ENCODE measurements around the gene TRIM3.
"Not testable (repeated sequence)": the region's sequence is repeated elsewhere in the genome, so short reads cannot be mapped to it uniquely, and the experiment has no call there.

The TRIM3 gene

DNA sequence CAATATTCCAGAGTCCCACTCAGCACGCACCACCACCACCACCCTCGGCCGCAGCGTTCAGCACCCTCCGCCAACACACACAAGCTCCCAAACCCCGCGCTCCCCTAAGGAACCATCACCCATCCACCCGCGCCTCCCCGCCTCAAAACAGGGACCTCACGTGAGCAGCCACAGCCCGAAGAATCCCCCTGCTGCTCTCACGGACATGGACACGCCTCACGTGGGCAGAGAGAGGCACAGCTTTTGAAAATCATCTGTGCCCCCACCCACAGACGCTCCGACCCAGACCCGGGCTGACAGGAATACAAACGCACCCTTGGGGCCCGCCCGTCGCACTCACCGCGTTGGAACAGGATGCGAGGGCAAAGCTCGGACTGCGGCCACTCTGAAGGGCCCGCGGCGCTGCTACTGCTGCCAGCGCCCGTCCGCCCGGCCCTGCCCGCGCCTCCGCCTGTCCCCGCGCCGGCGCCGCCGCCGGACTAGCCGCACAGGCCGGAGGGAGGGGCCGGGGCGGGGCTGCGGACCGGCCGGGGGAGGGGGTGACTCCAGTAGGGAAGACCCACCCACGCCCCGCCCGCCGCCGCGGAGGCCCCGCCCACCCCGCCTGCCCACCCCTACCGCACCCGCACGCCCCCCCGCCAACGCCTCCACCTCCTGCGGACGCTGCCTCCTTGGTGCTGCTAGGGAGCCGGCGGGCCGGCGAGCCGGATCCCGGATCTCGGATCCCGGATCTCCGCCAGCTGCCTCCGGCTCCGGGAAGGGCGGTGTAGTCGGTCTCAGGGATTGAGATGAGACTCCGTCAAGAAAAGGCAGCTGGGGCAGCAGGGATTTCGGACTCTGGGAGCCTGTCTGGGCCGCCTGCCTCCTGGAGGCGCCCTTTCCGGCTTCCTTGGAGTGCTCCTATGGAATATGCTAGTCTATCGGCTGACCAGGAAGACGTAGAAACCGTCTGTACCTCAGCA is at the start of gene TRIM3:
TRIM3 (minus strand) TSS at position 491 of the 962 bp plus-strand sequence. CDS start 8,246 bp downstream, outside the sequence.
- peak; percentile 89 for DNase-seq

DNA sequence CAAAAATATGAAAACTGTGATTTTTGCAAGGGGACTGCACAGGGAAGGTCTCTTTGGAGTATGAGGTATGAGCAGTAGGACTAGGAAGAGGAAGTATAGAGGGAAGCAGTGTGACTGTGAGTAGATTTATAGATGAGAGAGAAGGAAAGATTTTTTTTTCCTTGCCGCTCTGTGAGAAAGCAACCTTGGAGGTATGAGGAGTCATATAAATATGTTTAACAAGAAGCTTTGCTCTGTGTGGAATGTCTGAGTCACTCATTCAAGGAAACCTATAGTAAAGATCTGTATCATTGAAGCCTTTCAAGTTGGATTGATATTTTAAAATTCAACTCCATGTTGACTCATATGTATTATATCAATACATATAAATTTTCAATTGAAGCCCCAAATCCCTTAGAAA is 49.5 kb upstream of the TRIM3 start:
- DNase-seq, result peak; percentile 83

DNA sequence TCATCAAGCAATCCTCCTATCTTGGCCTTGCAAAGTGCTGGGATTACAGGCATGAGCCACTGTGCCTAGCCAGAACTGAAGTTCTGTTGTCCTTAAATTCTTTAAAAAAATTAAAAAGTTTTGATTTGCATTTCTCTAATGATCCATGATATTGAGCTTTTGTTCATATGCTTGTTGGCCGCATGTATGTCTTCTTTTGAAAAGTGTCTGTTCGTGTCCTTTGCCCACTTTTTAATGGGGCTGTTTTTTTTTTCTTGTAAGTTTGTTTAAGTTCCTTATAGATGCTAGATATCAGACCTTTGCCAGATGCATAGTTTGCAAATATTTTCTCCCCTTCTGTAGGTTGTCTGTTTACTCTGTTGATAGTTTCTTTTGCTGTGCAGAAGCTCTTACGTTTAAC is 48.2 kb upstream of the TRIM3 start:
- DNase-seq, result not testable (repeated sequence)

DNA sequence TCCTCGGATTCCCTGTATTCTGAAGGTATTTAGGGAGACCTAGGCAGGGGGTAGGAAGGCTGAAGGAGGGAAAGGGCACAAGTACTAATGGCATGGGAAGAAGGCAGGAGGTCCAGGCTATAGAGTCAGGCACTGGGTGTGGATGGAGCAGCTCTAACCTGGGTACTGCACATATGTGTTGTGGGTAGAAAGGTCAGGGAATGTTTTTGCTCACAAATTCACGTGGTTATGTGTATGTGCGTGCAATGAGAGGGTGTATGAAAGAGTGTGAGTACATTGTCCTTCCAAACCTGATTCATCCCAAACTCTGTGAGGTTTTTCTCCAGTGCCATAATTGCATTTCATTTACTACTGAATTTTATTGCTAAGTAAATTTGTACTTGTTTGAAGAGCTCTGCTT is 46.5 kb upstream of the TRIM3 start:
- no peak for DNase-seq

DNA sequence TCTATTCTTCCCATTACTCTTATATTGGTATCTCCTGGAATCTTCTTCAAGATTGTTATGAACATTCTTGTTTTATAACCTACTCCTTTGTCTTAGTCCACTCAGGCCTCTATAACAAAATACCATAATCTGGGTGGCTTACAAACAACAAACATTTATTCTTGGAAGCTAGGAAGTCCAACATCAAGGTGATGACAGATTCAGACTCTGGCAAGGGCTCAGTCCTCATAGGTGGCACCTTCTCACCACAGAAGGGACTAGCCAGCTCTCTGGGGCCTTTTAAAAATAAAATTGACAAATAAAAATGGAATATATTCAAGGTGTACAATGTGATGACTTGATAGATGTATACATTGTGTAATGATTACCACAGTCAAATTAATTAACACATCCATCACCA is 43.1 kb upstream of the TRIM3 start:
- DNase-seq, result no peak

DNA sequence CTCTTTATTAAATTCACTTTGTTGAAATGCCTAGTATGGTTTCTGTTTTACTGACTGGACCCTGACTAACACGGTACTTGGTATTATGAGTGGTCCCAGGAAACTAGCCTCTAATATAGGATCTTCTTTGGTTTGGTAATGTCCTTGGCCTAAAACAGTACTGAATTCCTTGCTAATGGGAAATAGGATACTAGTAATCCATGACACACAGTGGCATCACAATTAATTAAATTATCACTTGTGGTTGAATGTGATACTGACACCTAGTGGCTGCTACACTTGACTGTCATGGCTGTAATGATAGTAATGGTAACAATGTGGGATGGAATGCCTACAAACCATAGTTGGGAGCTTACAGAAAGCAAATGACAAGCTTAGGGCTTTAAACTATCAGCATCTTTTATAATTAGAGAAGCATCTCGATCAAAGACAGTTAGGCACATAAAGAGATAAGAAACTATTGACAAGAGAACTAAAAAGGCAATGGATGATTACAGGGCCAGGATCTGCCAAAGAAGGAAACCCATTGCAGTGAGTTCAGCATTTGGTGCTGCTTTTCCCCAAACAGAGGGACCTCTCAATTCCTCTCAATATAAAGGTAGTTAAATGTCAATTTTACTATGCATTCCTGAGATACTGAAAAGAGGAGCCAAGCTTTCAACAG is 32.0 kb upstream of the TRIM3 start:
- DNase-seq, result peak; percentile 66

DNA sequence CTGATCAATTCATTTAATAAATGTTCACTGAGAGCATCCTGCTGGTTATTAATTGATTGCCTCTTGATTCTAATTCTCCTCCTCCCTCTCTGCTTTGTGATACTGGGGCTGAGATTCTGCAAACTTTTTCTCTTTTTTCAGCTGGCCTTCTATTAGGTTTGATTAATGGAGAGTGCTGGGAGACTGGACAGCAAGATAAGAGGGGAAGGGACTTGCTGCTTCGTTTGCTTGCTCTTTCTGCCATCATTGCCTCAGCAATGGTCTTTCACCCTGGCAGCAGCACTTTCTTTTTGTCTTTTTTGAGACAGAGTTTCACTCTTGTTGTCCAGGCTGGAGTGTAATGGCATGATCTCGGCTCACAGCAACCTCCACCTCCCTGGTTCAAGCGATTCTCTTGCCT is 30.4 kb upstream of the TRIM3 start:
- no peak for DNase-seq

DNA sequence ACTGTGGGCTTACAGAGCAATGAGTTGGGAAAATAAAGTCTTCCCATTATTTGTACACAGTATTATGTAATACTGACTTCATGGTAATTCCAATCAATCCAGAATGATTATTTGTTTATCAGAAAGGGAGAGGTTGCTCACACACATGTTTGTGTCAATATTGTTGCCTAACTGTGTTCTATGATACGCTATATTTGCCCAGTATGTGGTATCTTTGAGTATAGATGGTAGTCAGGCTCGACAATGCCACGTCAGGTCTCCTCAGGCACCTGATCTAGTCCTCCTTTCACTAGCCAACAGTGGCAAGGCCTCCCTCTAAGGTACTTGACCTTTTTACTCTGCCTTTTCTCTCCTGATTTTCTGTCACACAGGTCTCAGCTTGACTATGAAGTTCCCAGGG is 28.6 kb upstream of the TRIM3 start:
- DNase-seq, result no peak

DNA sequence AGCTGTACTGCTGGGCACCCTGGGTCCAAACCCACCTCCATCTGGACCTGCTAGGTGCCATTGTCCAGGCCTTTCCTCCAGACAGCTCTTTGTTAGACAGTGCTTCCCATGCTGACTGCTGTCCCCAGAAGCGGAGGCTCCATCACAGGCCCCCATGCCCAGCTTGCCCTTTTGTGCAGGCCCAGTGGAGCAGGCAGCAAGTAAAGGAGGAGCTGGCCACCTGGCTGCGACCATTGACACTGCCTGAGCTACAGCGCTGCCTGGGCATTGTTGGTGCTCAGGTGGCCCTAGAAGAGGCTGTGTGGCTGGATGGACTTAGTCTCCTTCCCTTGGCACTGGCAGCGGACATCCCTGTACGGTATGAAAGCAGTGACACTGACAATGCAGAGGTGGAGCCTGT is 24.8 kb upstream of the TRIM3 start:
- no peak for DNase-seq

DNA sequence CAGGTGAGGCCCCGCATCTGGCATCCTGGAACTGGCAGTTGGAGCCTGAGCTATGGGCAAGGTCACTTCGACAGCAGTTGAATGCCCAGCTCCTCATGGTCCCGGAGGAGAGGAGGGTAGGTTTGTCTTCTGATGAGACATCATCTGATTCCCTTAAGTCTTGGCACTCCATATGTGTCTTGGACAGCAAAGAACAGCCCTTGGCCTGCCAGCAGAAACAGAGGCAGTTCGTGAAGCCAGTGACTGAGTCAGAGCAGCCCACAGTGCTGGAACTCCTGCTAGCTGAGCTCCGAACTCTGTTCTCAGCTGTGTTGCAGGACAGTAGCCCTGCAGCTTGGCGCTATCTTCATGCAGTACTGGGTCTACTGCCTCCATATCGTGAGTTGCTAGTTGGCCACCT is 24.4 kb upstream of the TRIM3 start:
- DNase-seq, result no peak

DNA sequence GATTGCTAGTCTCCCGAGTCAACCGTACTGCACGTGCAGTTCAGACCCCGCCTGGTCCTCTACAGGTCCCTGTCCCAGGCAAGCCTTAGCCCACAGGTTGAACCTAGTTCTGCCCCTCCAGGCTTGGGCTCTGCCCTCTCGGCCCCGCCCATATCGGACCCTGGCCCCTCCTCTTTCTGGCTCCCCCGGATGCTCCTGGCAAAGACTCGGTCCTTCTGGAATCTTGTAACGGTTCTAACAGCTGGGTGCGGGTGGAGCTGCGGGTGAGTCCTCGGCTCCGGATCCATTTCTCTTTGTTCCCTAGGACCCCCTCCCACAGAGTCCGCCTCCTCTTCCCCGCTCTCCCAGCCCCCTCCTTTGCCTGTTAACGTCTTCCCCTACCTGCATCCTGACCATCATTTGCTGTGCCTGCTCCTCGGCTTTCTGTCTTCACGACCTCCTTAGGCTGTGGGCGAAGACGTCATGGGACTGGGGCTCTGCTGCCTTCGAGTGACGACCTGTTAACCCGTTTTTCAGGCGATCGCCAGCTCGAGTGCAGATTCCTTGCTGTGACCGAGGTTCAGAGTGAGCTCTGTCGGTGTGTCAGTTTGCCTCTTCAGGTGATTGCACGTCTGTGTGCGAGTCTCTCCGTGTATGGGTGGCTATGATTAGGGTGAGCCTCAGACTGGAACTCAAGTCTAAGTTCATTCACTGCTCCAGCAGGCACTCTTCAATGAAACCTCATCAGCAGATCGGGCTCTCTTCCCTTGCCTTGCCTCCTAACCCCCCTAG is 23.5 kb upstream of the TRIM3 start, which contains the start of gene DNHD1:
DNHD1 (plus strand) TSS at position 212 of the 771 bp plus-strand sequence. CDS start 936 bp downstream, outside the sequence.
- DNase-seq, result no peak

DNA sequence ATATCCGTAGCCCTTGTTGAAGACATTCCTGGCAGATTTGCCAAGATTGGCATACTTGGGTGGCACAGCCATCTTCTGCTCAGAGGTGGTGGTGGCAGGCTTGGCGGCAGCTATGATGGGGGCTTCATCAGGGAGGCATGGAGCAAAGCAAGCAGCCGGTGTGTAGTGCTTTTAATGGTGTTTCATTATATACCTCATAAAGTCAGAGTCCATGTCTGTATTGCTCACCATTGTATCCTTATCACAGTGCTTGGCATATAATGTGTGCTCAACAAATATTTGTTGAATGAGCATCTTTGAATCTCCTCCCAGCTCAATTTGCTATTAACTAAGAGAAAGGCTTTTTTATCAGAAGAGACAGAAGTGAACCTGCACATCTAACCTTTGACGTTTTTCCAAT is 15.6 kb upstream of the TRIM3 start:
- DNase-seq, result no peak

DNA sequence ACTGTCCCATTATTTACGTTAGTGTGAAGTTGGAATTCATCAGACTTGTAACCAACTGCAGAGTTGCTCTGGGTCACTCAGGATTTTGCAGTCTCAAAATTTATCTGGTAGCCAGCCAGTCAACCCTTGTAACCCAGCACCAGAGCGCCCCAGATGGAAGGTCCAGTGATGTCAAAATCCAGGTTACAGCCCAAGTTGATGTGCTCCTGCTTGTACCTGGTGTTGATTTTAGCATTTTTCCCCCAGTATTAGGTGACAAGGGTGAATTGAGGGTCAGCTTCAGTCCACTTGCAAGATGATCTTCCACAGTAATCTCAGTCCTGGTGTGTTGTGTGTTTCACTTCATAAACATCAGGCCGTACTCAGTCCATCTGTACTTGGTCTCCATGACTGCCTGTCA is 15.1 kb upstream of the TRIM3 start:
- DNase-seq, result no peak

DNA sequence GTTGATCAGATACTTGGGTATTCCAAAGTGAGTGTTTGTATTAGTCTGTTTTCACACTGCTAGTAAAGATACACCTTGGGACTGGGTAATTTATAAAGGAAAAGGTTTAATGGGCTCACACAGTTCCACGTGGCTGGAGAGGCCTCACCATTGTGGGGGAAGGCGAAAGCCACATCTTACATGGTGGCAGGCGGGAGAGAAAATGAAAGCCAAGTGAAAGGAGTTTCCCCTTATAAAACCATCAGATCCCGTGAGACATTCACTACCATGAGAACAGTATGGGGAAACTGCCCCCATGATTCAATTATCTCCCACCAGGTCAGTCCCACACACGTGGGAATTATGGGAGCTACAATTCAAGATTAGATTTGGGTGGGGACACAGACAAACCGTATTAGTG is 14.6 kb upstream of the TRIM3 start:
- DNase-seq, result no peak

DNA sequence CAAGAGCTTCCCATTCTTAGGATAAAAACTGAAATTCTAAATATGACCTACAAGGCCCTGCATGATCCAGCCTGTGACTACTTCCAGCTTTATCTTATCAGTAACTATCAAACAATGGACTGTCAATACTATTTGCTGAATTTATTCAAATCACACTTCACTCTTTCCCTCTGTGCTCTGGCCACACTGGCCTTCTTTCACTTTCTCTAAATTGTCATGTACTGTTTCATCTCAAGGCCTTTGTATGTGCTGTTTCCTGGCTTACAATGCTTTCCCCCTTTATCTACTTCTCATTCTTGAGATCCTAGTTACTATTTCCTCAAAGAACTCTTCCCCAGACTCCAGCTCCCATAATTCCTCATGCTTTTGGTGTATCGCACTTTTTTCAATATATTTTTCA is 13.2 kb upstream of the TRIM3 start:
- no peak for DNase-seq

DNA sequence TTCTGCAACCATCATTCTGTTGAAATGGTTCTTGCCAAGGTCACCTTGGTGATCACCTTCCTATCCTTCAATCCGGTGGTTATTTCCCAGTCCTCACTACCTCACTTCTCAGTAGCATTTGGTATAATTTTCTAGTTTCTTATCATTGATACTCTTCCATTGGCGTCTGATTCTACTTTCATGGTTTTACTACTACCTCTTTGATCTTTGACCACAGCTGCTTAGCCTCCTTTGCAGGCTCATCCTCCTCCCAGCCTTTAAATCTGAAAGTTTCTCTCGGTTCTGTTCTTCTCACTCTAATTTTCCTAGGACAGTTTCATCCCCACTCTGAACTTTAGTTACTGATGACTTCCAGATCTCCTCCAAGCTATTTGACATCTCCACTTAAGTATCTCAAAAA is 12.5 kb upstream of the TRIM3 start:
- DNase-seq, result no peak

DNA sequence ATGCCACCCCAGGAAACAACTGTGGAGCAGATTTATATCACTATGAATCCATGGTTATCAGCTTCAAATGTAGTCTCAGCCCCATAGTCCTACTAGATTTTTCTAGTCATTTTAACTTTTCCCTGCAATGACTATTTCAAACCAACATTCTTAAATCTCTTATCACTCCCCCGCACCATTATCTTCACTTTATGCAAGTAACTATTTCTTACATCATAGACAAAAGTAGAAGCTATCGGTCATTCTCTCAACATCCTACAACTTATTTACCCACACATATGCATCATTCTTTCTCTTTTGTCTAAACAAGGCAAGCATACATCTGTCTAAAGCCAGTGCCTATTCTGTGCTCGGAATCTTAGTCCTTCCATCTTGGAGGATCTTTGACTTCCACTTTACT is 11.9 kb upstream of the TRIM3 start:
- no peak for DNase-seq

DNA sequence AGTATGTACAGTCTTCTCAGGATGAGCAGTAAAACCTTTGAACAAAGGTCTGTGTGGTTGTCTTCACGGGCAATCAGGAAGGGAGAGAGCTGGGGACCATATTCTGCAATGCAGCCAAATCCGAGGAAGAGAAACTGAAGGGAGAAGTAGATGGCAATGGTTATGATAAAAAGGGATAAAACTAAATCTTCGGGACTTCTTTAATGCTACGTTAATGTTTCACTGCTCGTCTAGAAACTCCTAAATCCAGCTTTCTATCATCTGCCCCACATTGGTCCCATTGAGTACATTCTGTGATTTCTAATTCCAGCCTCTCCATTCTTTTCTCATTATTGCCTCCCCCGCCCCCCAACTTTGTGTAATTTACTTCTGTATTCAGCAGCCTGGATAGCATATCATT is 9.3 kb upstream of the TRIM3 start:
- no peak for DNase-seq

DNA sequence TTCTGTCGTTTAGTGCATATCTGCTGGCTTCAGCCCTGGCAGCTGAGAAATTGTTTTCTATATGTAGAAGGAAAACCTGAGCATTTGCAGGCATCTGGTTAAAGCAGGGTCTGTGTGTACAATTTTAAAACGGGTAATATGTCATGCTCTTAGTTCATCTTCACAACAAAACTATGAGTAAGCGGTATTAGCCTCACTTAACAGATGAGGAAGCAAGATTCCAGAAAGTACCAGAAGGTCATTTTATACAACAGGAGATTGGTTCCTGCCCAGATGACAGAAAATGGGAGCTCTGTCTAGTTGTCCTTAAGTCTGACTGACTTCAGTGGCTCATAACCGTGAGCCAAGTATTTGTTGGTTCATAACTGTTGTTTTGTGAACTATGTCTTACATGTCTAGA is 8.7 kb upstream of the TRIM3 start:
- DNase-seq, result no peak

DNA sequence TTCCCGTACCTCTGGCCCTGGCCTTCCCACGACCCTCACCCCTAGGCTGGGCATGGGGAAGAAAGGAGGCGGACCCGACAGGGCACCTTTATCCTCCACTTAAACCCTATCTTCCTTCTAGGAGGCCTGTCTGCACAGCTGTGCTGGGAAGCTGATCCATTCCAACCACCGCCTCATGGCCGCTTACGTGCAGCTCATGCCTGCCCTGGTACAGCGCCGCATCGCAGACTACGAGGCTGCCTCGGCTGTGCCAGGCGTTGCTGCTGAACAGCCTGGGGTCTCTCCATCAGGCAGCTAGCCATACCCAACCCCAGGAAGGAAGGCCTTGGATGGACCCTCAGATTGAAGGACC is 8.2 kb upstream of the TRIM3 start:
- peak; percentile 13 for DNase-seq

DNA sequence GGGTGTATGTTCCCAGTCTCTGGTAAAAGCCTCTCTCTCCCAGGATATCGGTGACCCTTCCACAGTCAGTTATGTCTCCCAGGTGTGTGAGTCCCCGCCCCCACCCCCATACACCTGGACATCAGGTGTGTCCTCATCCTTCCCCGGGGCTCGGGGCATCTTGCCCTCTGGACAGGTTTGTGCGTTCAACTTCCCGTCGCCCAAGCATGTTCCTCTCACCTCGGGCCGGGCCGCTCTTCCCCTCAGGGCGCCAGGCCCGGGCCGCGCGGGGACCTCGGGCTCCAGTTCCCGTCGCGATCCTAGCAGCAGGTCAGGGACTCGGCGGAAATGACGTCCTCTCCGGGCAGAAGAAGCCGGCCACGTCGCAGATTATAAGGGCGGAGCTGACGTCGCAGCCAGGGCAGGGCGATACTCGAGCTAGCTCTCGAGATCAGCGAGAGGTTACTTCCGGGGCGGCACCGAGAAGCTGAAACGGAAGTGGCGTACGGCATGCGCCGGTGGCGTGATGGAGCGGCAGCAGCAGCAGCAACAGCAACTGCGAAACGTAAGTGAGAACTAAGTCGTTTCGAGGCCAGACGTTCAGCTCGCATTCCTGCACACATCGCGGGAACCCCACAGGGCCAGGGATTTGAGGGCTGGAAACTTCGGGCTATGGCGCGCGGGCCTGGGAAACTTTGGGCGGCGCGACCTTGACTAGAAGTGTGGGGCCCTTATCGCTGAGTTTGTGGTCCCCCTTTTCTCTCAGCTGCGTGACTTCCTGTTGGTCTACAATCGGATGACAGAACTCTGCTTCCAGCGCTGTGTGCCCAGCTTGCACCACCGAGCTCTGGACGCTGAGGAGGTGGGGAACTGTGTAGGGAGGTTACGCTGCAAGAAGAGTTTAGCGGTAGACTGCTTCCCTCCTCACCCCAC is 7.5 kb upstream of the TRIM3 start, which contains the start of the genes ARFIP2 and TIMM10B:
ARFIP2 (minus strand) TSS at position 320 of the 912 bp plus-strand sequence. CDS start 910 bp downstream, outside the sequence.
TIMM10B (plus strand) TSS at position 490 of the 912 bp plus-strand sequence; CDS start at position 506, 16 bp downstream.
- DNase-seq, result peak; percentile 98

DNA sequence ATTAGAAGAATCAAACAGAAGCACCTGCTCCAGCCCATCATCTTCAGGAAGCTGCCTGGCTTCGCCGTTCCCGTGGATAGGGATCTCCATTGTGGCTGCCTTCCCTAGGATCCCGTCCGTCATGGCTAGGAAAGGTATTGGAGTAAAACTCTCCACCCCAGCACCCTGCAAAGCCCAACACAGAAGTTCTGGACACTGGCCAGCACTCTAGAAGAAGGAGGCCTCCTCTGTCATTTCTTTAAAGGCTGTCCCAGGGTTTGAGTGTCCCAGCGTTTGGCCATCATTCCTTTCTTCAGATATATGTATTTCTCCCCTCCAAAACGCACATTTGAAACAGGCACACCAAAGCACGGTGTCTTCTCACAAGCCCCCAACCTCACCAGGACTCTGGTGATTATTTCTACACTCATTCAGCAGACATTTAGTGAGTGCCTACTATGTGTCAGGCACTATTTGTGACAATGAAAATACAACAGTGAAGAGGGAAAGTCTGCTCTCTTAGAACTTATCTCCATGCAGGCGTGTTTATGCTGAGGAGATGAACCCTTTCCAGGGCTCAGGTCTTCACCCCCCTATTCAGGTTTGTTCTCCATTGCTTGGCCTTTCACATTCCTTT is 6.7 kb upstream of the TRIM3 start:
- DNase-seq, result peak; percentile 15
